NT2/D1 (cell line): ENCODE results near the gene HAAO.

Experiments used
- DNase-seq: peaks from one replicate; pipeline ENCODE4 v3.0.0-alpha.2; 2011; ENCODE audit warnings: low read depth, low spot score
- H3K27me3 ChIP-seq: 2 replicates; pipeline ENCODE4 v1.6.0; 2011; ENCODE audit warnings: mild to moderate bottlenecking; ENCODE audit not compliant: insufficient read length, insufficient read depth
- H3K36me3 ChIP-seq: 2 replicates; pipeline ENCODE4 v1.6.1; 2011; ENCODE audit warnings: mild to moderate bottlenecking, low read length, mixed read lengths; ENCODE audit not compliant: insufficient read depth, insufficient read length
- H3K4me1 ChIP-seq: 2 replicates; pipeline ENCODE4 v1.5.1; 2011; ENCODE audit not compliant: insufficient read depth, insufficient read length
- H3K4me3 ChIP-seq: 2 replicates; pipeline ENCODE4 v1.5.1; 2011; ENCODE audit warnings: low read depth; ENCODE audit not compliant: insufficient read length
- H3K9ac ChIP-seq: 2 replicates; pipeline ENCODE4 v1.6.0; 2011; ENCODE audit warnings: low read depth; ENCODE audit not compliant: insufficient read length
- H3K9me3 ChIP-seq: 2 replicates; pipeline ENCODE4 v1.5.1; 2011; ENCODE audit warnings: mild to moderate bottlenecking, low read length; ENCODE audit not compliant: insufficient read depth
- SUZ12 ChIP-seq: IDR thresholded peaks from 2 replicates; pipeline ENCODE4 v1.6.1; 2011; ENCODE audit not compliant: insufficient read length, insufficient read depth; ENCODE audit errors: extremely low read depth
- YY1 ChIP-seq: IDR thresholded peaks from 2 replicates; pipeline ENCODE4 v1.6.1; 2011; ENCODE audit not compliant: insufficient read length, insufficient read depth
- ZNF274 ChIP-seq: IDR thresholded peaks from 2 replicates; pipeline ENCODE4 v1.6.1; 2011; ENCODE audit warnings: mild to moderate bottlenecking, low read depth, low read length

The HAAO gene

DNA sequence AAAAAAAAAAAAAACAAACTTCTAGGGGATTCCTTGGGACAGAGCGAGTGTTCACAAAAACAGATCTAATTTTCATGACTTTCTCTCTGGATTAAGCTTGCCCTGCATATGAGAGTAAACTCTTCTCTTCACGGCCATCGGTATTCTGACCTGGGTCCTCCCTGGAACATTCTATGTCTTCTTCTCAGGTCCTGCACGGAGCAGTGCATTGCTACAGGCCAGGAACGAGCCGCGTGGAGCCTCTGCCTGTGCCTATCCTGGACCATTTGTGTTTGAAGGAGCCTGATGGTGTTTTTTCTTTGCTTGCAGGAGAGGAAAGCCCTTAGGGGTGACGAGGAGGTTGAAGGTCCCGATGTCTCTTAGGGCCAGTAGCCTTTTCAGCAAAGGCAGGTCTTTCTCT, 26.7 kb downstream of the HAAO start:
- Histone ChIP-seq H3K9ac (no peak overlapping the region), H3K36me3 (no peaks in the 10 kb centered on the region), H3K27me3 (no peaks in the 10 kb centered on the region), H3K4me1 (peaks cover 15% of the 10 kb centered on the region), H3K9me3 (no peaks in the 10 kb centered on the region), H3K4me3 (no peak overlapping the region)
- TF ChIP-seq YY1: no peak
- no peak for TF ChIP-seq SUZ12
- TF ChIP-seq ZNF274: no peak
- no peak for DNase-seq

DNA sequence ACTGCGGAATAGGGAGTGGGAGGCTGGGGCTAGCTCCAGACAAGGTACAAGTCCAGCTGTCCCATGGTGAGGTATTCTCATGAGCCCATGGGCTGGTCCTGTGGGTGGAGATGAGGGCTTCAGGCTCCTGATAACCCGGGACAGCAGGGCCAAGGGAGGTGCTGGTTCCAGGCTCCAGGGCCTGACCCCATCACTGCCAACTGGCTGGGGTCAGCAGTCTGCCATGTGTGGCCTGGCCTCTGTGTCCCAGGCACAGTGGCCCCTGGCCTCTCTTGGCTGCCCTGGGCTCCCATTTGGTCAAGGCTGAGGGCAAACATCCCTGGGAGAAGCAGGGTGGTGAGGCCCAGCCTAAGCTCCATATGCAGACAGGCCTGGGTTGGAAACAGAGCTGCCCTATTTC, 27.5 kb downstream of the HAAO start:
- Histone ChIP-seq H3K9ac (no peak overlapping the region), H3K9me3 (no peaks in the 10 kb centered on the region), H3K36me3 (no peaks in the 10 kb centered on the region), H3K4me1 (peaks cover 12% of the 10 kb centered on the region), H3K4me3 (no peak overlapping the region), H3K27me3 (no peaks in the 10 kb centered on the region)
- DNase-seq: no peak
- TF ChIP-seq YY1 (no peak), SUZ12 (no peak), ZNF274 (no peak)

- TF ChIP-seq ZNF274: no peak
- no peak for TF ChIP-seq YY1
- no peak for TF ChIP-seq SUZ12
- no peak for DNase-seq
- Histone ChIP-seq H3K9ac (no peak within 1 kb of the TSS), H3K9me3 (no peaks in the 10 kb centered on the region), H3K36me3 (no peaks in the 10 kb centered on the region), H3K4me3 (no peak within 1 kb of the TSS), H3K27me3 (no peaks in the 10 kb centered on the region), H3K4me1 (peaks cover 12% of the 10 kb centered on the region)
These were observed 28.3 kb downstream of the HAAO start, which contains the start of gene OXER1 for GRCh38 chr2:42764096-42764495. TSS of gene OXER1 (minus strand) at chr2:42764135. CDS start at chr2:42764062, 73 bp downstream.

GRCh38 chr2:42762823-42763804, 29.3 kb downstream of the HAAO start:
- Histone ChIP-seq H3K9me3 (no peaks in the 10 kb centered on the region), H3K4me1 (peaks cover 12% of the 10 kb centered on the region), H3K27me3 (no peaks in the 10 kb centered on the region), H3K9ac (no peak overlapping the region), H3K36me3 (no peaks in the 10 kb centered on the region), H3K4me3 (no peak overlapping the region)
- no peak for DNase-seq
- TF ChIP-seq SUZ12 (no peak), YY1 (no peak), ZNF274 (no peak)

- TF ChIP-seq SUZ12 (no peak), ZNF274 (no peak), YY1 (no peak)
- no peak overlapping the region for H3K9ac ChIP-seq
- no peak for DNase-seq
- H3K36me3 ChIP-seq: no peaks in the 10 kb centered on the region
- H3K9me3 ChIP-seq: no peaks in the 10 kb centered on the region
- no peak overlapping the region for H3K4me3 ChIP-seq
- H3K27me3 ChIP-seq: no peaks in the 10 kb centered on the region
- peaks cover 12% of the 10 kb centered on the region for H3K4me1 ChIP-seq
These were observed 30.2 kb downstream of the HAAO start for GRCh38 chr2:42762155-42762554.

- DNase-seq: no peak
- Histone ChIP-seq H3K4me3 (no peak overlapping the region), H3K4me1 (peaks cover 13% of the 10 kb centered on the region), H3K27me3 (no peaks in the 10 kb centered on the region), H3K36me3 (no peaks in the 10 kb centered on the region), H3K9ac (no peak overlapping the region), H3K9me3 (no peaks in the 10 kb centered on the region)
- TF ChIP-seq ZNF274 (no peak), SUZ12 (no peak), YY1 (no peak)
These were observed 30.8 kb downstream of the HAAO start for GRCh38 chr2:42761554-42761953.

GRCh38 chr2:42758751-42759150, 33.6 kb downstream of the HAAO start:
- TF ChIP-seq YY1: no peak
- no peak for TF ChIP-seq SUZ12
- no peak for TF ChIP-seq ZNF274
- H3K27me3 ChIP-seq: no peaks in the 10 kb centered on the region

More at GRCh38 chr2:42758751-42759150, 33.6 kb downstream of the HAAO start:
- H3K36me3 ChIP-seq: no peaks in the 10 kb centered on the region
- no peak overlapping the region for H3K4me3 ChIP-seq
- H3K9ac ChIP-seq: no peak overlapping the region
- H3K4me1 ChIP-seq: peaks cover 17% of the 10 kb centered on the region
- no peak for DNase-seq
- H3K9me3 ChIP-seq: no peaks in the 10 kb centered on the region
